Heart left ventricle (tissue), 16 donors: ENCODE results near the gene GRM7. TPM values are rescaled to one million over a fixed set of nuclear protein-coding genes. Genes with fewer than 3 reads are reported as not detected.
A peak's percentile ranks its signal among the peaks of the same experiment; 100 is the strongest.

ENCODE experiments used
- ATAC-seq, 4 donors: fragments of 200-7000 bp; cut with Tn5 transposase; one replicate each; pipeline ENCODE4 v1.9.1; 2020 to 2022; ENCODE audit warnings: moderate library complexity in 4 of 4, mild to moderate bottlenecking in 3 of 4, moderate number of reproducible peaks in 1 of 4
- DNase-seq, 5 donors: peaks; one replicate each; pipeline ENCODE4 v3.0.0-alpha.2; 2020
- H3K27ac ChIP-seq, 12 donors: fragments of 200-600 bp; sonication (generic) in 4 of 12; one replicate each; pipeline versions ENCODE4 v1.5.0 to v1.8.0; 2016 to 2022; ENCODE audit warnings: mild to moderate bottlenecking in 2 of 12
- H3K27me3 ChIP-seq, 9 donors: fragments of 200-600 bp; sonication (generic) in 2 of 9; one replicate each; pipeline versions ENCODE4 v1.5.1 to v1.8.0; 2016 to 2022; ENCODE audit warnings: mild to moderate bottlenecking in 3 of 9
- H3K36me3 ChIP-seq, 9 donors: fragments of 200-600 bp; sonication (generic) in 2 of 9; one replicate each; pipeline versions ENCODE4 v1.5.0 to v1.8.0; 2018 to 2022; ENCODE audit warnings: mild to moderate bottlenecking in 2 of 9
- H3K4me1 ChIP-seq, 12 donors: fragments of 200-600 bp; sonication (generic) in 4 of 12; one replicate each; pipeline versions ENCODE4 v1.5.0 to v1.8.0; 2016 to 2022; ENCODE audit warnings: mild to moderate bottlenecking in 3 of 12
- H3K4me3 ChIP-seq, 12 donors: fragments of 200-600 bp; sonication (generic) in 4 of 12; one replicate each; pipeline versions ENCODE4 v1.5.0 to v1.8.0; 2017 to 2022; ENCODE audit warnings: mild to moderate bottlenecking in 9 of 12, moderate library complexity in 4 of 12
- H3K9me3 ChIP-seq, 12 donors: fragments of 200-600 bp; sonication (generic) in 4 of 12; one replicate each; pipeline versions ENCODE4 v1.5.0 to v1.8.0; 2016 to 2022; ENCODE audit warnings: mild to moderate bottlenecking in 1 of 12
- POLR2A ChIP-seq, 2 donors: fragments of 450-650 bp; IDR thresholded peaks; one replicate each; pipeline ENCODE4 v1.6.1; 2017; ENCODE audit warnings: antibody characterized with exemption in 2 of 2, mild to moderate bottlenecking in 2 of 2, moderate library complexity in 2 of 2
- WGBS, 4 donors: extraction: QIAGEN DNeasy Blood & Tissue Kit in 2 of 4; methylation state at CpG; one replicate each; pipeline versions ENCODE4 v1.1.5 to v1.1.7; 2013 to 2018; 5-methylcytosine and 5-hydroxymethylcytosine counted together
- intact Hi-C, 10 donors: fragments of 100-400 bp; cut with DNase I; formaldehyde crosslinking; loops; one replicate each; pipeline versions ENCODE4 v1.11.1 to v1.14.2; 2022
- polyA plus RNA-seq, 2 donors: library from polyadenylated mRNA; stranded (reverse); fragments of 200-250 nt; gene quantifications; one replicate each; pipeline ENCODE4 v1.2.3, GENCODE V29; 2013
- total RNA-seq, 9 donors: library from RNA; depleted of rRNA in 2 of 9; stranded (reverse); fragments of >200 nt in 2 of 9; fragmentation: NEBNext Ultra II Directional in 3 of 9; extraction: Animal tissue kit (Norgen Biotek cat#: 25700) in 3 of 9; gene quantifications; one replicate each; pipeline versions ENCODE4 v1.1.0 to v1.2.4, GENCODE V29; 2016 to 2023
- TF ChIP-seq, protein P1 (sequence below), 12 donors: fragments of 200-600 bp; sonication (generic) in 4 of 12; IDR thresholded peaks; one replicate each; pipeline versions ENCODE4 v1.5.0 to v1.8.0; 2018 to 2022; ENCODE audit warnings: antibody characterized with exemption in 12 of 12, mild to moderate bottlenecking in 5 of 12
- donor health status: ischemic (EF 13 %, LVEDD 7.1; RV severe dilation, severe dysfunction).
- donor health status: healthy with polysubstance abuse.
- donor health status: DM: no; HTN: yes; CAD: no.
- donor health status: DM: no; HTN: no; CAD: no.
- donor health status: ischemic (EF 25% LVEDD 6.9; RV normal size, moderate dysfunction).
- donor health status: ischemic (EF 25% LVEDD 5.7; RV mildly dilated, moderate dysfunction).
- donor health status: healthy.
- donor health status: DM: yes; HTN: yes; CAD: no.
- donor health status: ischemic (EF 35%, LVEDD 5.7; RV mildly dilated, moderate dysfunction).
- donor health status: nonischemic (EF 11% LVEDD 7.7; RV severe dilation, severe dysfunction).
- donor health status: DM: yes; HTN: yes; CAD: no.
- donor health status: PGD.
- donor health status: ischemic (EF 29% LVEDD 5.4; RV normal size, mild dysfunction).
- donor health status: nonischemic (EF 23%, LVEDD 6.1; RV moderate dilation, normal function).

Gene GRM7
- total and polyA plus RNA-seq, 11 donors: not detected

DNA sequence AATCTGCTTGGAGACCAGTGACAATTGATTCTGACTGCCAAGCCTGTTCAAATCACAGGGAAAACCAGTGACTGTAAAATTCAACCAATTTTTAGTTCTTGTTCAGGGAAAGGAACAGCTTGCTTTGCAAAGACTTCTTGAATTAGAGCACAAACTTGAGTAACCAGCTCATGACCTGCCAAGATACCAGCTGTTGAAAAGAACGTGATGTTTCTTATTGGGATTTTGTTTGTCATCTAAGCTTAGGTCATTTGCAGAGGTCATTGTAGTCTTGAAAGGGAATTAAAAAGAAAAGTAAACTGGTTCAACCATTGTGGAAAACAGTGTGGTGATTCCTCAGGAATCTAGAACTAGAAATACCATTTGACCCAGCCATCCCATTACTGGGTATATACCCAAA is 428.2 kb downstream of the GRM7 start:
- intact Hi-C loops: loop anchor here in 7 of 10 donors (5.0 to 10.0 kb wide), 3 partner anchors 256 to 823 kb away; no protein-coding TSS in a partner anchor
- Histone ChIP-seq H3K4me3 (no peak overlapping the region), H3K27ac (no peak overlapping the region), H3K9me3 (no peaks in the 10 kb centered on the region), H3K36me3 (no peaks in the 10 kb centered on the region), H3K27me3 (no peaks in the 10 kb centered on the region), H3K4me1 (peaks cover 0 to 6% (median 0%) of the 10 kb centered on the region in 12 donors)
- ATAC-seq: no peak
- no peak for TF ChIP-seq POLR2A (IDR thresholded peaks at IDR 0.05)
- TF ChIP-seq, protein P1, sequence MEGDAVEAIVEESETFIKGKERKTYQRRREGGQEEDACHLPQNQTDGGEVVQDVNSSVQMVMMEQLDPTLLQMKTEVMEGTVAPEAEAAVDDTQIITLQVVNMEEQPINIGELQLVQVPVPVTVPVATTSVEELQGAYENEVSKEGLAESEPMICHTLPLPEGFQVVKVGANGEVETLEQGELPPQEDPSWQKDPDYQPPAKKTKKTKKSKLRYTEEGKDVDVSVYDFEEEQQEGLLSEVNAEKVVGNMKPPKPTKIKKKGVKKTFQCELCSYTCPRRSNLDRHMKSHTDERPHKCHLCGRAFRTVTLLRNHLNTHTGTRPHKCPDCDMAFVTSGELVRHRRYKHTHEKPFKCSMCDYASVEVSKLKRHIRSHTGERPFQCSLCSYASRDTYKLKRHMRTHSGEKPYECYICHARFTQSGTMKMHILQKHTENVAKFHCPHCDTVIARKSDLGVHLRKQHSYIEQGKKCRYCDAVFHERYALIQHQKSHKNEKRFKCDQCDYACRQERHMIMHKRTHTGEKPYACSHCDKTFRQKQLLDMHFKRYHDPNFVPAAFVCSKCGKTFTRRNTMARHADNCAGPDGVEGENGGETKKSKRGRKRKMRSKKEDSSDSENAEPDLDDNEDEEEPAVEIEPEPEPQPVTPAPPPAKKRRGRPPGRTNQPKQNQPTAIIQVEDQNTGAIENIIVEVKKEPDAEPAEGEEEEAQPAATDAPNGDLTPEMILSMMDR (IDR thresholded peaks at IDR 0.05): no peak
- 76 to 92% (median 81%) methylated on average over 1 of the region's 1 CpG for WGBS, 4 donors
- no peak for DNase-seq

DNA sequence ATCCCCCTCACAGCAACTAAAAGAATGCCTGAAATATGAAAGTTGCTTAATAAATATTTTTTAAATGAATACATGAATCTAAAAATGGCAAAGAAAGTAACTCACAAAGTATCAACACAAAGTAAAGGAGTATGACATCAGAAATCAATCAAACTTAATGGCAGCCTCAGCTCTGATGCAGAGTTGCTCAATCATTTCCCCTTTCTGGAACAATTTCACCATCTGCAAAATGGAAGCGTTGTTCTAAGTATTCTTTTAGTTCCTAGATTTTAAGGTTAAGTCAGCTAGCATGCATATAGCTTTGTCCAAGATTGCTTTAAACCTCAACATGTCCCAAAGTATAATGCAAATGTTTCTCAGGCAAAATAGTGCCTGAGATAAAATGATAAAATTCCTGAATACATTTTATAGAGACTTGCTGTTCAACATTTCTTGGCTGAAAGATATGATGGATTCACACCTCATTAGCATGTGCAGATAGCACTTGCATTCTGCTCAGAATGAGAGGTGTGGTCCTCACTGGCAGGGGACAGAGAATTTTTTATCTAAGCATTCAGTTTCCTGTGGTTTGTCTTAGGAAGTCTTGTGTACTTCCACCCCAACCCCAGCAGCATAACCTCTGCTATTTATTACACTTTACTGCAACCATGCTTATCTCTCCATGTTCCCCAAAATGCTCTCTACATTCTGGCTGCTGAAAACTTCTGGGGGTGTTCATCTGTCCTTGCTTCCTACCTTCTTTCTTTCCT is 429.3 kb downstream of the GRM7 start:
- H3K9me3 ChIP-seq: no peaks in the 10 kb centered on the region
- no peaks in the 10 kb centered on the region for H3K27me3 ChIP-seq
- no peak overlapping the region for H3K27ac ChIP-seq
- H3K36me3 ChIP-seq: no peaks in the 10 kb centered on the region
- ATAC-seq: no peak
- DNase-seq: no peak
- intact Hi-C loops: loop anchor here in 1 of 10 donors (5.0 kb wide), 1 partner anchor 257 kb away; no protein-coding TSS in a partner anchor
- TF ChIP-seq POLR2A (IDR thresholded peaks at IDR 0.05): no peak
- TF ChIP-seq, protein P1 (IDR thresholded peaks at IDR 0.05): no peak
- H3K4me1 ChIP-seq: peaks cover 0 to 6% (median 0%) of the 10 kb centered on the region in 12 donors
- no peak overlapping the region for H3K4me3 ChIP-seq
- 61 to 74% (median 67%) methylated on average over 1 of the region's 1 CpG for WGBS, 4 donors

DNA sequence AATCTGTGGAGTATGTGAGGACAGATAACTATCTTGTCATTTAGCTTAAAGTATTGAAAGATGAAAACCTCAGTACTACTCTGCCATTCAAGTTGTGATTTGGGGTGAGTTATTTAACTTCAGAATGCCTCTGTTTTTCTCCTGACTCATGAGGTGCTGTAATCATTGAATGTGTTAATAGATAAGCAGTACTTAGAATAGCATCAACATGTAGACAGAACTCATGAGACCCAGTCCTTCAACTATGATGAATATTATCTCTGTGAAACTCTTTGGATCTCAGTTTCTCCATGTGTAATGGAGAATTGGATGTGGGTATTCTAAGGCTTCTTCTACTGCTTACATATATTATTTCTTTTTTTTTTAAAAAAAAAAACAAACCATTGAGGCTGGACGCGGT is 431.4 kb downstream of the GRM7 start:
- Histone ChIP-seq H3K27me3 (no peaks in the 10 kb centered on the region), H3K9me3 (no peaks in the 10 kb centered on the region), H3K27ac (no peak overlapping the region), H3K4me3 (no peak overlapping the region), H3K4me1 (peaks cover 0 to 6% (median 0%) of the 10 kb centered on the region in 12 donors), H3K36me3 (no peaks in the 10 kb centered on the region)
- TF ChIP-seq, protein P1 (IDR thresholded peaks at IDR 0.05): no peak
- TF ChIP-seq POLR2A (IDR thresholded peaks at IDR 0.05): no peak
- intact Hi-C loops: loop anchor here in 1 of 10 donors (5.0 kb wide), 1 partner anchor 255 kb away; no protein-coding TSS in a partner anchor
- DNase-seq (no peak), ATAC-seq (no peak)
- WGBS, 4 donors: 94 to 98% (median 96%) methylated on average over 2 of the region's 2 CpGs

DNA sequence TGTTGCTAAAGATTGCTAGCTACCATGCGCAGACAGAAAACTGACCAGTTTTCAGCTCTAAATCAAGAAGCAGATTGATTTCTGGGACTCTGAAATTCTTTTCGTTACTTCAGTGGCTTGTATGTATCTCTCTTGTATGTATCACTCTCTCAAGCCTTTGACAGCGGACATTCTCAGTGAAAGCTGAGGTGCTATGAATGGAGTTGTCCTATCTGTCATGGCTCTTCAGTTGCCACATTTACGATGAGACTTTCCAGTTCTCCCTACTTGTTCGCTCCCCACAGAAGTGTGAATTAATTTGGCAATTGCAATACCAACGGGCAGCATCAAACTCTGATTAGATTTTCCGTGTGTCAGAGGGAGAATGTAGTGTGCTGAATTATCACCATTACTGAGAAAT is 432.4 kb downstream of the GRM7 start:
- intact Hi-C loops: loop anchor here in 1 of 10 donors (5.0 kb wide), 1 partner anchor 254 kb away; no protein-coding TSS in a partner anchor
- Histone ChIP-seq H3K4me1 (peaks cover 0 to 6% (median 0%) of the 10 kb centered on the region in 12 donors), H3K27ac (no peak overlapping the region), H3K36me3 (no peaks in the 10 kb centered on the region), H3K9me3 (no peaks in the 10 kb centered on the region), H3K4me3 (no peak overlapping the region), H3K27me3 (no peaks in the 10 kb centered on the region)
- DNase-seq (no peak), ATAC-seq (peak in 2 of 4 donors; percentile 73 to 79)
- WGBS, 4 donors: 53 to 65% (median 55%) methylated on average over 7 of the region's 7 CpGs
- TF ChIP-seq, protein P1 (IDR thresholded peaks at IDR 0.05): no peak
- no peak for TF ChIP-seq POLR2A (IDR thresholded peaks at IDR 0.05)
